Left ventricle myocardium inferior (tissue), 1 donor: ENCODE data around the gene NMNAT1. TPM values are rescaled to one million over a fixed set of nuclear protein-coding genes. Genes with fewer than 3 reads are reported as not detected.

Source experiments
- DNase-seq: peaks from one replicate; pipeline ENCODE4 v3.0.0-alpha.2; 2020
- H3K27ac ChIP-seq: fragments of 200-600 bp; replicated peaks from 2 replicates; pipeline ENCODE4 v1.8.0; 2021
- H3K27me3 ChIP-seq: fragments of 200-600 bp; 2 replicates; pipeline ENCODE4 v1.8.0; 2021; ENCODE audit warnings: low read depth
- H3K36me3 ChIP-seq: fragments of 200-600 bp; 2 replicates; pipeline ENCODE4 v1.8.0; 2021
- H3K4me1 ChIP-seq: fragments of 200-600 bp; 2 replicates; pipeline ENCODE4 v1.8.0; 2021
- H3K4me3 ChIP-seq: fragments of 200-600 bp; 2 replicates; pipeline ENCODE4 v1.8.0; 2021; ENCODE audit warnings: mild to moderate bottlenecking, moderate library complexity
- H3K9me3 ChIP-seq: fragments of 200-600 bp; replicated peaks from 2 replicates; pipeline ENCODE4 v1.8.0; 2021
- intact Hi-C: fragments of 100-400 bp; cut with micrococcal nuclease; formaldehyde crosslinking; loops from one replicate; pipeline ENCODE4 v1.11.0; 2022
- microRNA-seq: library from miRNA; unstranded; fragments of <30 nt; microRNA quantifications from one replicate; pipeline ENCODE4 v1.2.0, GENCODE V29; 2020
- total RNA-seq: library from RNA; stranded (reverse); fragmentation: NEBNext Ultra II Directional; extraction: Animal tissue kit (Norgen Biotek cat#: 25700); gene quantifications from one replicate; pipeline ENCODE4 v1.2.1, GENCODE V29; 2021
- TF ChIP-seq, protein P1 (sequence below): fragments of 200-600 bp; IDR thresholded peaks from 2 replicates; pipeline ENCODE4 v1.8.0; 2021; ENCODE audit warnings: antibody characterized with exemption, mild to moderate bottlenecking, borderline replicate concordance
- donor health status: DM: no; HTN: yes; CAD: no; lungs with severe emphysema.

Gene NMNAT1
- total RNA-seq, 1 donor from 2014 or later: 22.2 TPM

DNA sequence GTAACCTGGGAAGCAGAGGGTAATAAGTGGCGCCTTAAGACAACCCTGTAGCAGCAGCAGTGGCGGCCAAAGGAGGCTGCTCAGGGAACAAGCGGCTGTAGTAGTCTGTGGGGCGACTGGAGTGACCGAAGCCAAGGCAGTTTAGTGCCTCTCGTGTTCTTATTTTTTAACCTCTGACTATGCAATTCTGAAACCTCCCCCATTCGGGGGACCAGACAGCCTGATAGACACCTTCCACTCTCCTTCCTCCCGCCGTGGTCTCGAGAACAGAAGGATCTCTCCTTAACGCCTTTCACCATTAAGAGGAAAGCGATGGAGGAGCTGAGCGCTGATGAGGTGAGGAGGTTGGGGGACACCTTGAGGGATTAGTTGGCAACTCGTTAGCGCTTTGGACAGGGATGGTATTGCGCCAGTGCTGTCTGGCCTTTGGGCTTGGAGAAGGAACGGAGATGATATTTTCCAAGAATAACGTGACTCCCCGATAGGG lies 90.1 kb downstream of the NMNAT1 start:
- no peaks in the 10 kb centered on the region for H3K27me3 ChIP-seq
- no peaks in the 10 kb centered on the region for H3K9me3 ChIP-seq
- H3K4me3 ChIP-seq: peak overlapping the region; percentile 100
- H3K36me3 ChIP-seq: peaks cover 20% of the 10 kb centered on the region
- intact Hi-C loops: no loop called here
- H3K4me1 ChIP-seq: peaks cover 60% of the 10 kb centered on the region
- DNase-seq: no peak
- TF ChIP-seq, protein P1, sequence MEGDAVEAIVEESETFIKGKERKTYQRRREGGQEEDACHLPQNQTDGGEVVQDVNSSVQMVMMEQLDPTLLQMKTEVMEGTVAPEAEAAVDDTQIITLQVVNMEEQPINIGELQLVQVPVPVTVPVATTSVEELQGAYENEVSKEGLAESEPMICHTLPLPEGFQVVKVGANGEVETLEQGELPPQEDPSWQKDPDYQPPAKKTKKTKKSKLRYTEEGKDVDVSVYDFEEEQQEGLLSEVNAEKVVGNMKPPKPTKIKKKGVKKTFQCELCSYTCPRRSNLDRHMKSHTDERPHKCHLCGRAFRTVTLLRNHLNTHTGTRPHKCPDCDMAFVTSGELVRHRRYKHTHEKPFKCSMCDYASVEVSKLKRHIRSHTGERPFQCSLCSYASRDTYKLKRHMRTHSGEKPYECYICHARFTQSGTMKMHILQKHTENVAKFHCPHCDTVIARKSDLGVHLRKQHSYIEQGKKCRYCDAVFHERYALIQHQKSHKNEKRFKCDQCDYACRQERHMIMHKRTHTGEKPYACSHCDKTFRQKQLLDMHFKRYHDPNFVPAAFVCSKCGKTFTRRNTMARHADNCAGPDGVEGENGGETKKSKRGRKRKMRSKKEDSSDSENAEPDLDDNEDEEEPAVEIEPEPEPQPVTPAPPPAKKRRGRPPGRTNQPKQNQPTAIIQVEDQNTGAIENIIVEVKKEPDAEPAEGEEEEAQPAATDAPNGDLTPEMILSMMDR: no peak
- H3K27ac ChIP-seq: peak overlapping the region; percentile 96

Small RNA genes lying within 50 kb of the gene (microRNA-seq; reads per million reads assigned to microRNA genes)
- gene MIR5697: 2.2 reads per million

Other genes with a start within 250 kb of the NMNAT1 start
- 63.5 TPM for gene CLSTN1, start 119.5 kb upstream of the NMNAT1 start, total RNA-seq
- gene CTNNBIP1, start 33.2 kb upstream of the NMNAT1 start, total RNA-seq: 42.6 TPM
- gene LZIC, start 84 bp upstream of the NMNAT1 start, total RNA-seq: 36.3 TPM
- gene RBP7, start 53.8 kb downstream of the NMNAT1 start, total RNA-seq: 23.1 TPM
- gene UBE4B, start 89.5 kb downstream of the NMNAT1 start, total RNA-seq: 80.3 TPM